ENCODE results near the gene STRA8. TPM values are rescaled to one million over a fixed set of nuclear protein-coding genes. Genes with fewer than 3 reads are reported as not detected.

STRA8 gene
- total and polyA plus RNA-seq, 2 of the 13 experiments (the other 11 are each of a cell fraction or from before 2014, with no cell fraction given): not detected

DNA sequence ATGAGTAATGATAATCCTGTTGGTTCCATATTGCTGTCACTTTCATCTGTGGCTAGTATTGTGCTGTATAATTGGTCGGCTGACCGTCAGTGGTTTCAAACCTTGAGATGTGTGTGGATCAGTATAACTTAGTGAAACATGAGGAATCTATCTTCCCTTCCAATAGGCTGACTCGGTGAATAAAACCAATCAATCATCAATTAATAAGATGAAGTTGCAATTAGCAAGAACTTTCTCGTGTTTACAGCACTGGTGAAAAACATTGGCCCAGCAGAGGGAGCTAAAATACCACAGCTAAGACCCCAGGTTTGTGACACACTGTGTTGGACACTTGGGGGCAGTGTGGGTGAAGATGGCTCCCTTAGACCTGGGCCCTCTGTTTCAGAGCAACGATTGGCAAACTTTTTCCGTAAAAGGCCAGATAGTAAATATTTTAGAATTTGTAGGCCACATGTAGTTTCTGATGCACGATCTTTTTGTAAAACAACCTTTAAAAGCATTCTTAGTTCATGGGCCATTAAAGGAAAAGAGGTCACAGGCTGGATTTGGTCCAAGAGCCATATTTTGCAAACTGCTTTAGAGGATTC lies 47.8 kb downstream of the STRA8 start (continued):
- TF ChIP-seq SMAD3 (CRISPR knock-in tag; IDR thresholded peaks at IDR 0.05) (peak; percentile 49; the same call in 1 of the 2 replicates), REPIN1 (CRISPR knock-in tag; IDR thresholded peaks at IDR 0.05; ENCODE audit: borderline replicate concordance, low read depth) (peak; percentile 29; the same call in 1 of the 2 replicates), SATB2 (CRISPR knock-in tag; IDR thresholded peaks at IDR 0.05) (no peak), NR2F1 (CRISPR knock-in tag; IDR thresholded peaks at IDR 0.05) (no peak), PCBP1 (IDR thresholded peaks at IDR 0.05; ENCODE audit: borderline replicate concordance, low read depth, low read length) (no peak), CENPT (CRISPR knock-in tag; IDR thresholded peaks at IDR 0.05; ENCODE audit: low read depth) (no peak), ZNF782 (CRISPR knock-in tag; IDR thresholded peaks at IDR 0.05; ENCODE audit: borderline replicate concordance) (no peak), ZNF670 (CRISPR knock-in tag; IDR thresholded peaks at IDR 0.05; ENCODE audit: borderline replicate concordance) (no peak), GZF1 (CRISPR knock-in tag; IDR thresholded peaks at IDR 0.05) (no peak), MLLT10 (CRISPR knock-in tag; IDR thresholded peaks at IDR 0.05) (no peak), ATAD3A (CRISPR knock-in tag; IDR thresholded peaks at IDR 0.05) (no peak), ZKSCAN1 (IDR thresholded peaks at IDR 0.05; ENCODE audit: low read length) (no peak)
- TF ChIP-seq, protein P1, sequence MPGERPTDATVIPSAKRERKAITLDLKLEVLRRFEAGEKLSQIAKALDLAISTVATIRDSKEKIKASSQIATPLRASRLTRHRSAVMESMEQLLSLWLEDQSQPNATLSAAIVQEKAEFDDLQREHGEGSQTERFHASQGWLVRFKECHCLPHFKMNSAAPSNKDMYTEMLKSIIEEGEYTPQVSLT (CRISPR knock-in tag; IDR thresholded peaks at IDR 0.05; ENCODE audit: borderline replicate concordance, low read depth): no peak
- TF ChIP-seq, protein P2, sequence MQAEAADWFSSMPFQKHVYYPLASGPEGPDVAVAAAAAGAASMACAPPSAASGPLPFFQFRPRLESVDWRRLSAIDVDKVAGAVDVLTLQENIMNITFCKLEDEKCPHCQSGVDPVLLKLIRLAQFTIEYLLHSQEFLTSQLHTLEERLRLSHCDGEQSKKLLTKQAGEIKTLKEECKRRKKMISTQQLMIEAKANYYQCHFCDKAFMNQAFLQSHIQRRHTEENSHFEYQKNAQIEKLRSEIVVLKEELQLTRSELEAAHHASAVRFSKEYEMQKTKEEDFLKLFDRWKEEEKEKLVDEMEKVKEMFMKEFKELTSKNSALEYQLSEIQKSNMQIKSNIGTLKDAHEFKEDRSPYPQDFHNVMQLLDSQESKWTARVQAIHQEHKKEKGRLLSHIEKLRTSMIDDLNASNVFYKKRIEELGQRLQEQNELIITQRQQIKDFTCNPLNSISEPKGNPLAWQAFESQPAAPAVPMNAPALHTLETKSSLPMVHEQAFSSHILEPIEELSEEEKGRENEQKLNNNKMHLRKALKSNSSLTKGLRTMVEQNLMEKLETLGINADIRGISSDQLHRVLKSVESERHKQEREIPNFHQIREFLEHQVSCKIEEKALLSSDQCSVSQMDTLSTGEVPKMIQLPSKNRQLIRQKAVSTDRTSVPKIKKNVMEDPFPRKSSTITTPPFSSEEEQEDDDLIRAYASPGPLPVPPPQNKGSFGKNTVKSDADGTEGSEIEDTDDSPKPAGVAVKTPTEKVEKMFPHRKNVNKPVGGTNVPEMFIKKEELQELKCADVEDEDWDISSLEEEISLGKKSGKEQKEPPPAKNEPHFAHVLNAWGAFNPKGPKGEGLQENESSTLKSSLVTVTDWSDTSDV (CRISPR knock-in tag; IDR thresholded peaks at IDR 0.05): no peak
- TF ChIP-seq, protein P3, sequence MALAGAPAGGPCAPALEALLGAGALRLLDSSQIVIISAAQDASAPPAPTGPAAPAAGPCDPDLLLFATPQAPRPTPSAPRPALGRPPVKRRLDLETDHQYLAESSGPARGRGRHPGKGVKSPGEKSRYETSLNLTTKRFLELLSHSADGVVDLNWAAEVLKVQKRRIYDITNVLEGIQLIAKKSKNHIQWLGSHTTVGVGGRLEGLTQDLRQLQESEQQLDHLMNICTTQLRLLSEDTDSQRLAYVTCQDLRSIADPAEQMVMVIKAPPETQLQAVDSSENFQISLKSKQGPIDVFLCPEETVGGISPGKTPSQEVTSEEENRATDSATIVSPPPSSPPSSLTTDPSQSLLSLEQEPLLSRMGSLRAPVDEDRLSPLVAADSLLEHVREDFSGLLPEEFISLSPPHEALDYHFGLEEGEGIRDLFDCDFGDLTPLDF (CRISPR knock-in tag; IDR thresholded peaks at IDR 0.05): no peak
- TF ChIP-seq, protein P4, sequence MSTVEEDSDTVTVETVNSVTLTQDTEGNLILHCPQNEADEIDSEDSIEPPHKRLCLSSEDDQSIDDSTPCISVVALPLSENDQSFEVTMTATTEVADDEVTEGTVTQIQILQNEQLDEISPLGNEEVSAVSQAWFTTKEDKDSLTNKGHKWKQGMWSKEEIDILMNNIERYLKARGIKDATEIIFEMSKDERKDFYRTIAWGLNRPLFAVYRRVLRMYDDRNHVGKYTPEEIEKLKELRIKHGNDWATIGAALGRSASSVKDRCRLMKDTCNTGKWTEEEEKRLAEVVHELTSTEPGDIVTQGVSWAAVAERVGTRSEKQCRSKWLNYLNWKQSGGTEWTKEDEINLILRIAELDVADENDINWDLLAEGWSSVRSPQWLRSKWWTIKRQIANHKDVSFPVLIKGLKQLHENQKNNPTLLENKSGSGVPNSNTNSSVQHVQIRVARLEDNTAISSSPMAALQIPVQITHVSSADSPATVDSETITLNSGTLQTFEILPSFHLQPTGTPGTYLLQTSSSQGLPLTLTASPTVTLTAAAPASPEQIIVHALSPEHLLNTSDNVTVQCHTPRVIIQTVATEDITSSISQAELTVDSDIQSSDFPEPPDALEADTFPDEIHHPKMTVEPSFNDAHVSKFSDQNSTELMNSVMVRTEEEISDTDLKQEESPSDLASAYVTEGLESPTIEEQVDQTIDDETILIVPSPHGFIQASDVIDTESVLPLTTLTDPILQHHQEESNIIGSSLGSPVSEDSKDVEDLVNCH (CRISPR knock-in tag; IDR thresholded peaks at IDR 0.05): no peak
- TF ChIP-seq, protein P5, sequence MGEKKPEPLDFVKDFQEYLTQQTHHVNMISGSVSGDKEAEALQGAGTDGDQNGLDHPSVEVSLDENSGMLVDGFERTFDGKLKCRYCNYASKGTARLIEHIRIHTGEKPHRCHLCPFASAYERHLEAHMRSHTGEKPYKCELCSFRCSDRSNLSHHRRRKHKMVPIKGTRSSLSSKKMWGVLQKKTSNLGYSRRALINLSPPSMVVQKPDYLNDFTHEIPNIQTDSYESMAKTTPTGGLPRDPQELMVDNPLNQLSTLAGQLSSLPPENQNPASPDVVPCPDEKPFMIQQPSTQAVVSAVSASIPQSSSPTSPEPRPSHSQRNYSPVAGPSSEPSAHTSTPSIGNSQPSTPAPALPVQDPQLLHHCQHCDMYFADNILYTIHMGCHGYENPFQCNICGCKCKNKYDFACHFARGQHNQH (CRISPR knock-in tag; IDR thresholded peaks at IDR 0.05): 0 out of 2 replicates have a peak, but pooled peaks have one; percentile 20
- TF ChIP-seq, protein P6, sequence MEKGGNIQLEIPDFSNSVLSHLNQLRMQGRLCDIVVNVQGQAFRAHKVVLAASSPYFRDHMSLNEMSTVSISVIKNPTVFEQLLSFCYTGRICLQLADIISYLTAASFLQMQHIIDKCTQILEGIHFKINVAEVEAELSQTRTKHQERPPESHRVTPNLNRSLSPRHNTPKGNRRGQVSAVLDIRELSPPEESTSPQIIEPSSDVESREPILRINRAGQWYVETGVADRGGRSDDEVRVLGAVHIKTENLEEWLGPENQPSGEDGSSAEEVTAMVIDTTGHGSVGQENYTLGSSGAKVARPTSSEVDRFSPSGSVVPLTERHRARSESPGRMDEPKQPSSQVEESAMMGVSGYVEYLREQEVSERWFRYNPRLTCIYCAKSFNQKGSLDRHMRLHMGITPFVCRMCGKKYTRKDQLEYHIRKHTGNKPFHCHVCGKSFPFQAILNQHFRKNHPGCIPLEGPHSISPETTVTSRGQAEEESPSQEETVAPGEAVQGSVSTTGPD (CRISPR knock-in tag; IDR thresholded peaks at IDR 0.05): no peak
